ENCODE data around the gene MIER1.
"Not testable (repeated sequence)": the region's sequence is repeated elsewhere in the genome, so short reads cannot be mapped to it uniquely, and the experiment has no call there.

Gene MIER1

GRCh38 chr1:66890621-66891020 lies 34.2 kb upstream of the MIER1 start:
- H3K9me3 ChIP-seq (ENCODE audit: control insufficient read depth, insufficient read depth, low read length): no peaks in the 10 kb centered on the region; the same call in 1 of the 2 replicates
- no peak overlapping the region for H3K27ac ChIP-seq (ENCODE audit: low read depth, low read length)
- peak overlapping the region; percentile 20; the same call in 1 of the 2 replicates for H3K4me2 ChIP-seq (ENCODE audit: low read length)
- H3K9me2 ChIP-seq (replicated peaks; ENCODE audit: control insufficient read depth, low read length): no peaks in the 10 kb centered on the region
- H3K79me2 ChIP-seq (ENCODE audit: control insufficient read depth, low read length): no peaks in the 10 kb centered on the region
- H3K4me1 ChIP-seq (ENCODE audit: control insufficient read depth, low read length): peaks cover 7% of the 10 kb centered on the region
- H3K27me3 ChIP-seq (ENCODE audit: control insufficient read depth, low read length): no peaks in the 10 kb centered on the region
- no peak overlapping the region for H3K4me3 ChIP-seq (ENCODE audit: low read length)
- peaks cover 5% of the 10 kb centered on the region; the same call in 1 of the 2 replicates for H3F3A ChIP-seq (ENCODE audit: control insufficient read depth, insufficient read depth)
- no peaks in the 10 kb centered on the region for H3K36me3 ChIP-seq (ENCODE audit: control insufficient read depth, low read length)
- no peak for TF ChIP-seq EZH2phosphoT487 (IDR thresholded peaks at IDR 0.05; ENCODE audit: borderline replicate concordance, low read length)
- TF ChIP-seq, protein P1, sequence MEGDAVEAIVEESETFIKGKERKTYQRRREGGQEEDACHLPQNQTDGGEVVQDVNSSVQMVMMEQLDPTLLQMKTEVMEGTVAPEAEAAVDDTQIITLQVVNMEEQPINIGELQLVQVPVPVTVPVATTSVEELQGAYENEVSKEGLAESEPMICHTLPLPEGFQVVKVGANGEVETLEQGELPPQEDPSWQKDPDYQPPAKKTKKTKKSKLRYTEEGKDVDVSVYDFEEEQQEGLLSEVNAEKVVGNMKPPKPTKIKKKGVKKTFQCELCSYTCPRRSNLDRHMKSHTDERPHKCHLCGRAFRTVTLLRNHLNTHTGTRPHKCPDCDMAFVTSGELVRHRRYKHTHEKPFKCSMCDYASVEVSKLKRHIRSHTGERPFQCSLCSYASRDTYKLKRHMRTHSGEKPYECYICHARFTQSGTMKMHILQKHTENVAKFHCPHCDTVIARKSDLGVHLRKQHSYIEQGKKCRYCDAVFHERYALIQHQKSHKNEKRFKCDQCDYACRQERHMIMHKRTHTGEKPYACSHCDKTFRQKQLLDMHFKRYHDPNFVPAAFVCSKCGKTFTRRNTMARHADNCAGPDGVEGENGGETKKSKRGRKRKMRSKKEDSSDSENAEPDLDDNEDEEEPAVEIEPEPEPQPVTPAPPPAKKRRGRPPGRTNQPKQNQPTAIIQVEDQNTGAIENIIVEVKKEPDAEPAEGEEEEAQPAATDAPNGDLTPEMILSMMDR (IDR thresholded peaks at IDR 0.05; ENCODE audit: low read depth, low read length, poor library complexity, severe bottlenecking): no peak
- no peaks in the 10 kb centered on the region for H4K20me1 ChIP-seq (ENCODE audit: control insufficient read depth, insufficient read depth, low read depth, low read length)

- Histone ChIP-seq H3K4me2 (ENCODE audit: low read length) (no peak overlapping the region), H3K36me3 (ENCODE audit: control insufficient read depth, low read length) (no peaks in the 10 kb centered on the region), H3F3A (ENCODE audit: control insufficient read depth, insufficient read depth) (peaks cover 5% of the 10 kb centered on the region; the same call in 1 of the 2 replicates), H4K20me1 (ENCODE audit: control insufficient read depth, insufficient read depth, low read depth, low read length) (no peaks in the 10 kb centered on the region), H3K9me3 (ENCODE audit: control insufficient read depth, insufficient read depth, low read length) (no peaks in the 10 kb centered on the region; the same call in 1 of the 2 replicates), H3K27me3 (ENCODE audit: control insufficient read depth, low read length) (no peaks in the 10 kb centered on the region), H3K79me2 (ENCODE audit: control insufficient read depth, low read length) (no peaks in the 10 kb centered on the region), H3K27ac (ENCODE audit: low read depth, low read length) (no peak overlapping the region), H3K4me1 (ENCODE audit: control insufficient read depth, low read length) (peaks cover 7% of the 10 kb centered on the region), H3K9me2 (replicated peaks; ENCODE audit: control insufficient read depth, low read length) (no peaks in the 10 kb centered on the region), H3K4me3 (ENCODE audit: low read length) (no peak overlapping the region)
- TF ChIP-seq EZH2phosphoT487 (IDR thresholded peaks at IDR 0.05; ENCODE audit: borderline replicate concordance, low read length): no peak
- TF ChIP-seq, protein P1 (IDR thresholded peaks at IDR 0.05; ENCODE audit: low read depth, low read length, poor library complexity, severe bottlenecking): no peak
These were observed 31.1 kb upstream of the MIER1 start for GRCh38 chr1:66893712-66894111.

GRCh38 chr1:66915203-66915602 lies 9.6 kb upstream of the MIER1 start:
- H3K4me3 ChIP-seq (ENCODE audit: low read length); H3F3A ChIP-seq (ENCODE audit: control insufficient read depth, insufficient read depth); H3K9me2 ChIP-seq (replicated peaks; ENCODE audit: control insufficient read depth, low read length); H3K27ac ChIP-seq (ENCODE audit: low read depth, low read length); H3K4me1 ChIP-seq (ENCODE audit: control insufficient read depth, low read length); H3K27me3 ChIP-seq (ENCODE audit: control insufficient read depth, low read length); H3K79me2 ChIP-seq (ENCODE audit: control insufficient read depth, low read length); H3K9me3 ChIP-seq (ENCODE audit: control insufficient read depth, insufficient read depth, low read length); H4K20me1 ChIP-seq (ENCODE audit: control insufficient read depth, insufficient read depth, low read depth, low read length); H3K4me2 ChIP-seq (ENCODE audit: low read length): not testable (repeated sequence)
- H3K36me3 ChIP-seq (ENCODE audit: control insufficient read depth, low read length): peaks cover 11% of the 10 kb centered on the region

DNA sequence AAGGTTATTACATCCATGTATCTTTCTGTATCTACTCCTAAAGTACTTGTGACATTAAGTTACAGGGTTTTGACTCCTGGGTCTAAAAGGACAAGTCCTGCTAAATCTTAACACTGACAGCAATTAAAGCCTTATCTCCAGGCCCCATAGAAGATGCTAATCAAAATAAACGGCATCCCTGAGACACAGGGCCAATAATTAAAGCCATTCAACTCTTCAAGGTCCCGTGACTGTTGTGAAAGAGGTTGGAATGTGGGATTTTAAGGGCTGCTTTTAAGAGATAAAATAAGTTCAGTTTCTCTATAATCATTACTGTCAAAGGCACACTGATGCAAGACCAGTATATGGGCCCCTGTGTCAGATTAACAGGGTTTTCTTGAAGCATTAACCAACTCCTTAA lies 8.5 kb upstream of the MIER1 start:
- Histone ChIP-seq H3K27ac (ENCODE audit: low read depth, low read length) (no peak overlapping the region), H3K4me2 (ENCODE audit: low read length) (no peak overlapping the region), H3K9me3 (ENCODE audit: control insufficient read depth, insufficient read depth, low read length) (0 out of 2 replicates have a peak, but pooled peaks cover 3% of the 10 kb centered on the region), H3K4me3 (ENCODE audit: low read length) (no peak overlapping the region), H3F3A (ENCODE audit: control insufficient read depth, insufficient read depth) (no peaks in the 10 kb centered on the region), H3K4me1 (ENCODE audit: control insufficient read depth, low read length) (no peaks in the 10 kb centered on the region), H4K20me1 (ENCODE audit: control insufficient read depth, insufficient read depth, low read depth, low read length) (no peaks in the 10 kb centered on the region), H3K79me2 (ENCODE audit: control insufficient read depth, low read length) (peaks cover 2% of the 10 kb centered on the region; the same call in 1 of the 2 replicates), H3K27me3 (ENCODE audit: control insufficient read depth, low read length) (no peaks in the 10 kb centered on the region), H3K9me2 (replicated peaks; ENCODE audit: control insufficient read depth, low read length) (no peaks in the 10 kb centered on the region), H3K36me3 (ENCODE audit: control insufficient read depth, low read length) (peaks cover 18% of the 10 kb centered on the region)
- TF ChIP-seq, protein P1 (IDR thresholded peaks at IDR 0.05; ENCODE audit: low read depth, low read length, poor library complexity, severe bottlenecking): no peak
- no peak for TF ChIP-seq EZH2phosphoT487 (IDR thresholded peaks at IDR 0.05; ENCODE audit: borderline replicate concordance, low read length)

Data from DOHH2 (cell line).